ENCODE data around the gene ZNF185. TPM values are rescaled to one million over a fixed set of nuclear protein-coding genes. Genes with fewer than 3 reads are reported as not detected.

ZNF185 gene
- total RNA-seq, 1 experiment from 2014 or later: 15.8 TPM

- H3K9me3 ChIP-seq (ENCODE audit: control insufficient read depth in 1 of 2, insufficient read depth in 1 of 2, low read depth in 1 of 2, low read length in 2 of 2): no peaks in the 10 kb centered on the region
- no peak overlapping the region for H3K4me3 ChIP-seq (replicated peaks in 1 of 2; ENCODE audit: low read depth in 1 of 2, low read length in 2 of 2)
- H4K20me1 ChIP-seq (ENCODE audit: insufficient read depth): no peaks in the 10 kb centered on the region
- H2AFZ ChIP-seq (ENCODE audit: low read depth, low read length, poor library complexity, severe bottlenecking): no peak overlapping the region
- RAD21 ChIA-PET (ENCODE audit: low non-redundant PET in 1 of 2, low total read pairs in 2 of 2, uncharacterized antibody in 2 of 2, unreplicated experiment in 2 of 2): no interaction called here
- intact Hi-C loops (cut with micrococcal nuclease): no loop called here
- DNase-seq (ENCODE audit: low read depth, low spot score): no peak
- no peaks in the 10 kb centered on the region for H3K36me3 ChIP-seq (ENCODE audit: control insufficient read depth in 1 of 2, insufficient read depth in 2 of 2, low read length in 2 of 2)
- H3K79me2 ChIP-seq (ENCODE audit: insufficient read depth, low read length): no peaks in the 10 kb centered on the region
- no peak overlapping the region for H3K27ac ChIP-seq (ENCODE audit: low read depth, low read length)
- TF ChIP-seq SP1 (IDR thresholded peaks at IDR 0.05; ENCODE audit: low read depth): no peak
- TF ChIP-seq ZNF274 (IDR thresholded peaks at IDR 0.05; ENCODE audit: low read depth, low read length): no peak
- no peak for TF ChIP-seq SIN3A (IDR thresholded peaks at IDR 0.05; ENCODE audit: low read depth)
- no peak for TF ChIP-seq YY1 (IDR thresholded peaks at IDR 0.05; ENCODE audit: extremely low read depth, insufficient replicate concordance, low read depth, low read length)
- no peak for TF ChIP-seq JUND (IDR thresholded peaks at IDR 0.05)
- no peak for TF ChIP-seq ZBTB33 (IDR thresholded peaks at IDR 0.05; ENCODE audit: extremely low read depth, insufficient replicate concordance, low read length)
- no peak for TF ChIP-seq CTCF (IDR thresholded peaks at IDR 0.05 in 2 of 3, conservative IDR thresholded peaks at IDR 0.05 in 1 of 3; ENCODE audit: borderline replicate concordance in 1 of 3, insufficient read depth in 1 of 3, low read depth in 2 of 3, low read length in 2 of 3)
- TF ChIP-seq REST (IDR thresholded peaks at IDR 0.05; ENCODE audit: low read depth): no peak
- TF ChIP-seq EZH2phosphoT487 (IDR thresholded peaks at IDR 0.05; ENCODE audit: borderline replicate concordance): no peak
- no peak for TF ChIP-seq SRF (IDR thresholded peaks at IDR 0.05; ENCODE audit: low read depth)
- TF ChIP-seq EZH2 (IDR thresholded peaks at IDR 0.05): no peak
- no peak for TF ChIP-seq POLR2A (IDR thresholded peaks at IDR 0.05; ENCODE audit: borderline replicate concordance, extremely low read depth, insufficient read depth, insufficient read length)
- TF ChIP-seq TCF7L2 (IDR thresholded peaks at IDR 0.05; ENCODE audit: borderline replicate concordance, extremely low read depth, insufficient read depth, insufficient read length): no peak
- TF ChIP-seq EGR1 (IDR thresholded peaks at IDR 0.05; ENCODE audit: low read depth): no peak
- TF ChIP-seq CEBPB (IDR thresholded peaks at IDR 0.05; ENCODE audit: low read depth): no peak
- POLR2A ChIA-PET: no interaction called here
- H3K4me2 ChIP-seq (ENCODE audit: low read length): no peak overlapping the region
- H3K9ac ChIP-seq (ENCODE audit: low read length): no peak overlapping the region
- no peak for ATAC-seq
- CTCF ChIA-PET: no interaction called here
- no peaks in the 10 kb centered on the region for H3K9me2 ChIP-seq (ENCODE audit: insufficient read depth)
- H3K27me3 ChIP-seq (ENCODE audit: insufficient read depth, low read length): no peaks in the 10 kb centered on the region
- H3K4me1 ChIP-seq (ENCODE audit: control insufficient read depth in 1 of 2, insufficient read depth in 2 of 2, low read length in 2 of 2): peaks cover 17 to 60% of the 10 kb centered on the region in 2 experiments
- BruUV-seq (replicated peaks): no TSS peak
These were observed 2.2 kb downstream of the ZNF185 start for GRCh38 chrX:152899874-152900719.

Data from HCT116 (cell line).